ENCODE measurements around the gene SAMD9.
"Not testable (repeated sequence)": the region's sequence is repeated elsewhere in the genome, so short reads cannot be mapped to it uniquely, and the experiment has no call there.

SAMD9 gene

GRCh38 chr7:93119191-93119905, 1.6 kb upstream of the SAMD9 start:
- DNase-seq = no peak

DNA sequence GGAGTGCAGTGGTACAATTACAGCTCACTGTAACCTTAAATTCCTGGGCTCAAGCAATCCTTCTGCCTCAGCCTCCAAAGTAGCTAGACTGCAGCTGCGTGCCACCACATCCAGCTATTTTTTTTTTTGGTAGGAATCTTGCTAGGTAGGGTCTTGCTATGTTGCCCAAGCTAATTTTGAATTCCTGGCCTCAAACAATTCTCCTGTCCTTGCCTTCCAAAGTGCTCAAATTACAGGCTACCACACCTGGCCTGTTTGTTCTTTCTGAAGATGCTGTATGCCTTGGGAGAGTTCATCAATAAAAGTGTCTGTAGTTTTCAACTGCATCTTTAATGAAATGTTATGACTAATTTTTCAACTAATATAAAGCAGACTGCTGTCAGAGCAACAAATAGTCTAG, 452 bp downstream of the SAMD9 start:
- no peak for DNase-seq

DNA sequence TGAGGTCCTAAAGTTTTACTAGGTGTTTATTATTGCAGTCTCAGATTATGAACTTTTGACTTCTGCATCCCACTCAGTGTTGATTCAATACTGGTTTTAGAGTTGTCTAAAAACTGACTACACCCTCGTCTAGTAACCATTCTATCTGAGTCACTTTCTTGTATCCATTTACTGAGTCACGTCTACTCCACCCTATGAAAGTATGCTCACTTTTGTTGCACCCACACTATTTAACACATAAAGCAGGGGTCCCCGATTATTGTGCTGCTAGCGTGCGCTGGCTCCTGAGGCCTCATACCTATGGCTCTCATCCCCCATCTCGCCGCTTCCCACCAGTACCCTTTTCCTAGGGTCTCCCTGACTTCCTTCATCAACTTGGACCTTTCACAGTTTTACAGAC, 2.0 kb downstream of the SAMD9 start:
- DNase-seq = no peak

GRCh38 chr7:93108003-93108402, 9.8 kb downstream of the SAMD9 start:
- DNase-seq = no peak

DNA sequence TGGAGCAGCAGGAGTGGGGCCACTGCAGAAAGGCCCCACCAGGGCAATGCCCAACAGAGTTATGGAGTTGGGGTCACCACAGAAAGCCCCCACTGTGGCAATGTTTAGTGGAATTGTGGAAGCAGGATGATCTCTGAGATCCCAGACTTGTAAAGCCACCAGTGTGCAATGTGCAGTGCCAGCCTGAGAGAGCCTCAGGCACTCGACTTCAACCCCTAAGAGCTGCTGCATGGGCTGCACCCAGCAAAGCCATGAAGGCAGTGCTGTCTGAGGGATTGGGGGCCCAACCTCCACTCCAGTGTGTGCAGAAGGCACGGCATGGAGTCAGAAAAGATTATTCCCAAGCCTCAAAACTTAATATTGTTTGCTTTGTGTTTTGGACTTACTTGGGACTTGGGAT, 20.4 kb downstream of the SAMD9 start:
- no peak for DNase-seq

GRCh38 chr7:93092757-93093370, 24.9 kb downstream of the SAMD9 start:
- no peak for DNase-seq

DNA sequence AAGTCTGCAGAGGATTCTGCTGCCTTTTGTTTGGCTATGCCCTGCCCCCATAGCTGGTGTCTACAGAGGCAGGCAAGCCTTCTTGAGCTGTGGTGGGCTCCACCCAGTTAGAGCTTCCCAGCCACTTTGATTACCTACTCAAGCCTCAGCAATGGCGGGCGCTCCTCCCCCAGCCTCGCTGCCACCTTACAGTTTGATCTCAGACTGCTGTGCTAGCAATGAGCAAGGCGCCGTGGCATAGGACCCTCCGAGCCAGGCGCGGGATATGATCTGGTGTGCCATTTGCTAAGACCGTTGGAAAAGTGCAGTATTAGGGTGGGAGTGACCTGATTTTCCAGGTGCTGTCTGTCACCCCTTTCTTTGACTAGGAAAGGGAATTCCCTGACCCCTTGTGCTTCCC, 44.4 kb downstream of the SAMD9 start:
- DNase-seq = not testable (repeated sequence)

DNA sequence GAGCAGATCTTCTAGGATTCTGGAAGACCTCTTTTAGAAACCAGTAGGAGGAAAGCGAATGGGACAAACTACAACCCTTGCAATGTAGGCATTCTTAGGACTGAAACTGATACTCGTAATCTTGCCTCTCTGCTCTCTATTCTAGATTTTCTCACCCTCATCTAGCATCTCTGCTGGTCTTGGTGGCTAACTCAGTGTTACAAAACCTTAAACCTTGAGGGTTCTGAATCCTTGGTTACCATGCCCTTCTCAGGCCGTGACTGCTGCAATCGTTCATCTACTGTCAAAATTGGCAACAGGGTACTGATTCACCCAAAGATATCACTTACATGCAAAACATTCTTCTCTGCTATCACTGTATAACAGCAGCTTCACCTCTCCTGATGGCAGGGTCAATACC, 55.2 kb downstream of the SAMD9 start:
- DNase-seq = no peak

GRCh38 chr7:93060865-93061264, 56.9 kb downstream of the SAMD9 start:
- no peak for DNase-seq

DNA sequence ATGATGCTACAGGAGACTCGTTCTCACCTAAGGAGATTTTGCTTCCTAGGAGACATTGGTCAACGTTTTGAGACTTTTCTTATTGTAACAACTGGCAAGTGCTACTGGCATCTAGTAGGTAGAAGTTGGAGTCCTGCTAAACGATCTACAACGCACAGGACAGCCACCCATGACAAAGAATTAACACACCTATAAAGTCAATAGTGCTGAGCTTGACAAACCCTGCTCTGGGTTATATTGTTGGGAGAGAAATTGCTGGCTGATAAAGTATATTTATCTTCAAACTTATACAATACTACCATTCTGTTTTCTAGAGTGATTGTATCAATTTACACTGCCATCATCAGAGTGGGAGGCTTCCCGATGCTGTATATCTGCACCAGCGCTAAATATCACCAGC, 57.8 kb downstream of the SAMD9 start:
- no peak for DNase-seq

GRCh38 chr7:93056621-93057020, 61.2 kb downstream of the SAMD9 start:
- not testable (repeated sequence) for DNase-seq

GRCh38 chr7:93055543-93056107, 62.2 kb downstream of the SAMD9 start:
- DNase-seq = no peak

DNA sequence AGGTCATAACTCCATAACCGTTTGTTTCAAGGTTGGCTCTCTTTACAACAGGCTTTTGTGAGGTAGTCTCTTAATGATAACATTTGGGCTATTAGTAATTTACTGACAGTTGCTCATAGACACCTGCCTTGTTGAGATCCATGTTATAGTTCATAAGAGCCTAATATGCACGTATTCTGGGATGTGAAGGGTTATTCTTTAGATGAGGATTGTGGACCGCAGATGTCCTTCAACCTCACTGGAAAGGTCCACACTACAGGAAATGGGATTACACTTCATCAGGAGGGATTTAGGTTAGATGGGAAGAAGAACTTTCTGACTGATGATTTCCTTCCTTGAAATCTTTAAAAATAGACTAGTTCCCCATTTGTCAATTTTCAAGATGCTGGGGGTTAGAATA, 62.8 kb downstream of the SAMD9 start:
- no peak for DNase-seq

DNA sequence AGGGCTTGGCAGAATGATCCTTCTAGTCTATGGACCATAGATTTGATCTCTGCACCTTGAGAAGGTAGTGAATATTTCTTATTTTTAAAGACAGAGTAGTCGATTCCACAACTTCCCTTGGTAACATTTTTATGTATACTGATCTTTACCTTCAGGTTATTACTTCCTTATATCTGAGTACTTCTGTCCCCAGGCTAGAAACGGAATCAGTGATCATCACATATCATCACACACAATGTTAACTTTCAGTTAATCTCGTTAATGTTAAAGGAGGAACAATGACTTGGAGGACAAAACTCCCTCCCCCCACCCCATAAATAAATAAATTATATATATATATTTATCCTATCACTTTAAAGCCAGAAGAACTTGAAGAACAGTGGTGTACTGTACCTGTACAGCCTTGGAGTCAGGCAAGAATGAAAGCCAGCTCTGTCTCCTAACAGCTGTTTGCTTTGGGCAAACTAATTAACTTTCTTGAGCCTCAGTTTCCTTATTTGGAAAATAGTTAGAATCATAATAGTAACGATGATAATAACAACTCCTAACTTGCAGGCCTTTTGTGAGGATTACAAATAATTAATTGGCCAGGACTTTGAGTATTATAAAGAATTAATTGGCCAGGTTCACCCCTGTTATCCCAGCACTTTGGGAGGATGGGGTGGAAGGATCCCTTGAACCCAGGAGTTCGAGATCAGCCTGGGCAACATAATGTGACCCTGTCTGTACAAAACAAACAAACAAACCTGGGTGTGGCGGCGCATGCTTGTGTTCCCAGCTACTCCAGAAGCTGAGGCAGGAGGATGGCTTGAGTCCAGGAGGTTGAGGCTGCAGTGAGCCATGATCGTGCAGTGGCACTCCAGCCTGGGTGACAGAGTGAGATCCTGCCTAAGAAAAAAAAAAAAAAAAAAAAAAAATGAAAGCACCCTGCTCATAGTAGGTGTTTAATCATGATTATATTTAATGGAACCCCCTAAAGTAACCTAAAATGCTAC, 63.5 kb downstream of the SAMD9 start:
- no peak for DNase-seq

DNA sequence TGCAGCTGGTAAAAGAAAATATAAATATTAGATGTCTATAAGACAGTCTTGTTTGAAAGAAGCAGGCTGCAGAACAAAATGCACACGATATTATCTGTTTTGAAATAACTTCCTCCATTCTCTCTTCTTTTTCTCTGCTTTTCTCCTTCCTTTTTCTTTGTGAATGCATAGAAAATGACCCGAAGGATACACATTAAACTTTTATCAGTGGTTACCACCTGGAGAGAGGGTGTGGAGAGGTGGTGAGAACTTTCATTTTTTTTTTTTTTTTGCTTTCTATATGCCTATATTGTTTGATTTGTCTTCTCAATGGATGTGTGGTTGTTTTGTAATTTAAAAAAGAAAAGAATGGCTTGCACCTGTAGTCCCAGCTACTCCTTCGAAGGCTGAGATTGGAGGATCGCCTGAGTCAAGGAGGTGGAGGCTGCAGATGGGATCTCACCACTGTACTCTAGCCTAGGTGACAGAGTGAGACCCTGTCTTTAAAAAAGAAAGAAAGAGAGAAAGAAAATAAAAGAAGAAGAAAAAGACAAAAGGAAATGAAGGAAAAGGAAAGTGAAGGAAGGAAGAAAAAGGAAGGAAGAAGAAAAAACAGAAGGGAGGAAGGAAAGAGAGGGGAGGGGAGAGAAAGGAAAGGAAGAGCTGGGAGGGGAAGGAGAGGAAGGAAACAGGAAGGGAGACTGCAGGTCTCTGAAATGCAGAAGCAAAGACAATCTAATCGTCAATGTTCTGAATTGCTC, 64.4 kb downstream of the SAMD9 start:
- no peak for DNase-seq

GRCh38 chr7:93051660-93052059, 66.1 kb downstream of the SAMD9 start:
- DNase-seq = no peak

Data from activated CD4-positive, CD25-positive, alpha-beta regulatory T cell treated with anti-CD3 and anti-CD28 coated beads, Interleukin-2, amount 50 U/mL, for 72 hours (primary cell).